GM13977 (cell line): ENCODE data around the gene SLC9A9.
"Not testable (repeated sequence)": the region's sequence is repeated elsewhere in the genome, so short reads cannot be mapped to it uniquely, and the experiment has no call there.

Source experiments
- DNase-seq: peaks from one replicate; pipeline ENCODE4 v3.0.0; 2012; ENCODE audit warnings: low spot score
- CTCF ChIP-seq: IDR thresholded peaks from 2 replicates; pipeline ENCODE4 v1.5.1; 2012; ENCODE audit warnings: mild to moderate bottlenecking, control low read depth; ENCODE audit not compliant: insufficient read depth; ENCODE audit errors: extremely low read depth, missing control alignments
- in situ Hi-C: fragments of 300-500 bp; cut with MboI; formaldehyde crosslinking; loops from one replicate; pipeline ENCODE4 v1.12.0; 2022; ENCODE audit warnings: low sequenced_read_pairs, low pct_unique_long_range_greater_than_20kb, mixed read lengths, inconsistent platforms; ENCODE audit not compliant: unreplicated experiment

The SLC9A9 gene

GRCh38 chr3:143439817-143440216, 408.5 kb downstream of the SLC9A9 start:
- in situ Hi-C loops, result loop anchor here (10.0 kb wide), 1 partner anchor 205 kb away; no protein-coding TSS in a partner anchor
- no peak for TF ChIP-seq CTCF
- DNase-seq, result no peak

- no peak for TF ChIP-seq CTCF
- DNase-seq, result no peak
- in situ Hi-C loops, result loop anchor here (10.0 kb wide), 1 partner anchor 207 kb away; no protein-coding TSS in a partner anchor
These were observed 410.9 kb downstream of the SLC9A9 start for GRCh38 chr3:143437405-143437804.

- in situ Hi-C loops, result loop anchor here (10.0 kb wide), 1 partner anchor 208 kb away; no protein-coding TSS in a partner anchor
- DNase-seq, result no peak
- TF ChIP-seq CTCF, result no peak
These were observed 411.9 kb downstream of the SLC9A9 start for GRCh38 chr3:143436231-143436930.

GRCh38 chr3:143433787-143434378, 414.4 kb downstream of the SLC9A9 start:
- DNase-seq, result peak; percentile 19
- in situ Hi-C loops, result loop anchor here (10.0 kb wide), 1 partner anchor 211 kb away; no protein-coding TSS in a partner anchor
- TF ChIP-seq CTCF, result peak; percentile 74

GRCh38 chr3:143431298-143431697, 417.0 kb downstream of the SLC9A9 start:
- in situ Hi-C loops, result loop anchor here (10.0 kb wide), 1 partner anchor 214 kb away; no protein-coding TSS in a partner anchor
- DNase-seq, result not testable (repeated sequence)

- no peak for TF ChIP-seq CTCF
- in situ Hi-C loops, result loop anchor here (10.0 kb wide), 1 partner anchor 214 kb away; no protein-coding TSS in a partner anchor
- no peak for DNase-seq
These were observed 417.7 kb downstream of the SLC9A9 start for GRCh38 chr3:143430568-143430967.
